Measurements from ENCODE around the gene TH.

Gene TH

DNA sequence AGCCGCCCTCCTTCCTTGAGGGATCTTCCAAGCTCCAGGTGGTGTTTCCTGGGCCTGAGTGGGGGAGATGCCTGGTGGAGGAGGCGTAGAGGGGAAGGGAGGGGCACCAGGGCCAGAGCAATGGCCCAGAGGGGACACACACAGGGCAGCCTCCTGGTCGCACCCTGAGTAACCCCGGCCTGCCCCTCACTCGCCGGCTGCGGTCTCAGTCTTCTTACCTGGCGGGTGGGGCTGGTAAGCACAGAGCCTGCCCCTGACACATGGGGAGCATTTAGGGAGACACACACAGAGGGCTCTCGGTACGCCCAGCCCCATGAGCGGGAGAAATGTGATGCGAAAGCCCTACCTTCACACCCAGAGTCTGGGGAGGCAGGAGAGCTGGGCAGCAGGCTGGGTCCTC, 56.3 kb downstream of the TH start:
- Histone ChIP-seq H3K36me3 (ENCODE audit: control insufficient read depth, low read length) (no peaks in the 10 kb centered on the region), H3F3A (ENCODE audit: control insufficient read depth, insufficient read depth) (no peaks in the 10 kb centered on the region), H3K4me1 (ENCODE audit: control insufficient read depth, low read length) (no peaks in the 10 kb centered on the region), H3K27ac (ENCODE audit: low read depth, low read length) (no peak overlapping the region), H3K4me3 (ENCODE audit: low read length) (no peak overlapping the region), H3K27me3 (ENCODE audit: control insufficient read depth, low read length) (peaks cover 10% of the 10 kb centered on the region), H3K9me2 (replicated peaks; ENCODE audit: control insufficient read depth, low read length) (no peaks in the 10 kb centered on the region), H3K4me2 (ENCODE audit: low read length) (no peak overlapping the region), H3K9me3 (ENCODE audit: control insufficient read depth, insufficient read depth, low read length) (no peaks in the 10 kb centered on the region), H3K79me2 (ENCODE audit: control insufficient read depth, low read length) (no peaks in the 10 kb centered on the region), H4K20me1 (ENCODE audit: control insufficient read depth, insufficient read depth, low read depth, low read length) (no peaks in the 10 kb centered on the region)
- TF ChIP-seq EZH2phosphoT487 (IDR thresholded peaks at IDR 0.05; ENCODE audit: borderline replicate concordance, low read length): no peak
- TF ChIP-seq, protein P1, sequence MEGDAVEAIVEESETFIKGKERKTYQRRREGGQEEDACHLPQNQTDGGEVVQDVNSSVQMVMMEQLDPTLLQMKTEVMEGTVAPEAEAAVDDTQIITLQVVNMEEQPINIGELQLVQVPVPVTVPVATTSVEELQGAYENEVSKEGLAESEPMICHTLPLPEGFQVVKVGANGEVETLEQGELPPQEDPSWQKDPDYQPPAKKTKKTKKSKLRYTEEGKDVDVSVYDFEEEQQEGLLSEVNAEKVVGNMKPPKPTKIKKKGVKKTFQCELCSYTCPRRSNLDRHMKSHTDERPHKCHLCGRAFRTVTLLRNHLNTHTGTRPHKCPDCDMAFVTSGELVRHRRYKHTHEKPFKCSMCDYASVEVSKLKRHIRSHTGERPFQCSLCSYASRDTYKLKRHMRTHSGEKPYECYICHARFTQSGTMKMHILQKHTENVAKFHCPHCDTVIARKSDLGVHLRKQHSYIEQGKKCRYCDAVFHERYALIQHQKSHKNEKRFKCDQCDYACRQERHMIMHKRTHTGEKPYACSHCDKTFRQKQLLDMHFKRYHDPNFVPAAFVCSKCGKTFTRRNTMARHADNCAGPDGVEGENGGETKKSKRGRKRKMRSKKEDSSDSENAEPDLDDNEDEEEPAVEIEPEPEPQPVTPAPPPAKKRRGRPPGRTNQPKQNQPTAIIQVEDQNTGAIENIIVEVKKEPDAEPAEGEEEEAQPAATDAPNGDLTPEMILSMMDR (IDR thresholded peaks at IDR 0.05; ENCODE audit: low read depth, low read length, poor library complexity, severe bottlenecking): no peak

DNA sequence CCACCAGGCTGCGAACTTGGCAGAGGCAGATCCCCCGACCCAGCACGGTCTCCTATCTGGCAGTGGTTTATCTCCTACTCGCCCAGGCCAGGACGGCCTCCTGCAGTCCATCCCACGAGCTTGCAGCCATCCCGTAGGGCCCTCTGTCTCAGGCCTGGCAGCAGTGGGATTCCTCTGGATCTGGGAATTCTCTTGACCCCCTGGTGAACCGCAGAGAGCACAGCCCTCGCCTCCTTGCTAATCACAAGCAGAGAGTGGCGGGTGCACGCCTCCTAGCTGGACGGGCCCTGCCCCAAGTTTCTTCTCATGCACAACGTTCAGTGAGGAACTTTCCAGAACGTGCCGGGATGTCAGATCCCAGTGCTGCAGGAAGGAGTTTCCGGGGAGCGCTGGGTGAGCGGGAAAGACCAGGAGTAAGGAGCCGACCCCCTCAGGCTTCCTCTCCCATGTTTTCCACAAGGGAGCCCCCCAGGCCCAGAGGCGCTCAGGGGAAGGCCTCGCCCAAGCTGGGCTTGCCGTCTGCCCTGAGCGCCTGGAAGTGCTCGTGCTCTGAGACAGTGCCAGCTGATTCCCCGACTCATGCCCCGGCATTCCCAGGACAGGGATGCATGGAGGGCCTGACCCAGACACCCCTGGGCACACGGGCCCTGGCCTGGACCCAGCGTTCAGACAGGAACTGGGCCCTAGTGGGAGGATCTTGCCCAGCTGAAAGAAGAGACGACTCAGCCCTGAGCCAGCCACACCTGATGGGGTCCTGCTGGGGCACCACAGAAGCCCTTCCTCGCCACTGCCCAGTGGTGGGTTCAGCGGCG, 57.0 kb downstream of the TH start:
- no peak for TF ChIP-seq EZH2phosphoT487 (IDR thresholded peaks at IDR 0.05; ENCODE audit: borderline replicate concordance, low read length)
- TF ChIP-seq, protein P1 (IDR thresholded peaks at IDR 0.05; ENCODE audit: low read depth, low read length, poor library complexity, severe bottlenecking): no peak
- Histone ChIP-seq H4K20me1 (ENCODE audit: control insufficient read depth, insufficient read depth, low read depth, low read length) (no peaks in the 10 kb centered on the region), H3K27me3 (ENCODE audit: control insufficient read depth, low read length) (peaks cover 10% of the 10 kb centered on the region), H3K27ac (ENCODE audit: low read depth, low read length) (no peak overlapping the region), H3K4me3 (ENCODE audit: low read length) (no peak overlapping the region), H3K4me1 (ENCODE audit: control insufficient read depth, low read length) (no peaks in the 10 kb centered on the region), H3K9me3 (ENCODE audit: control insufficient read depth, insufficient read depth, low read length) (no peaks in the 10 kb centered on the region), H3K36me3 (ENCODE audit: control insufficient read depth, low read length) (no peaks in the 10 kb centered on the region), H3K79me2 (ENCODE audit: control insufficient read depth, low read length) (no peaks in the 10 kb centered on the region), H3F3A (ENCODE audit: control insufficient read depth, insufficient read depth) (no peaks in the 10 kb centered on the region), H3K9me2 (replicated peaks; ENCODE audit: control insufficient read depth, low read length) (no peaks in the 10 kb centered on the region), H3K4me2 (ENCODE audit: low read length) (no peak overlapping the region)

Measured in DOHH2 (cell line).